T-helper 1 cell (primary cell): Measurements from ENCODE around the gene SLC5A10.
A peak's percentile ranks its signal among the peaks of the same experiment; 100 is the strongest.
"Not testable (repeated sequence)": the region's sequence is repeated elsewhere in the genome, so short reads cannot be mapped to it uniquely, and the experiment has no call there.

Experiments used
- DNase-seq, 5 donors: peaks; one replicate each; pipeline ENCODE4 v3.0.0-alpha.2; 2012 to 2020

SLC5A10 gene

GRCh38 chr17:19047510-19047909 lies 95.5 kb downstream of the SLC5A10 start:
- DNase-seq = not testable (repeated sequence)

GRCh38 chr17:19048826-19049225 lies 96.9 kb downstream of the SLC5A10 start:
- not testable (repeated sequence) for DNase-seq

- DNase-seq = not testable (repeated sequence)
Observed at GRCh38 chr17:19055447-19055846, 103.5 kb downstream of the SLC5A10 start.

GRCh38 chr17:19062009-19062717 lies 110.2 kb downstream of the SLC5A10 start:
- DNase-seq = peak in 2 of 5 donors; percentile 44 to 58

- DNase-seq = not testable (repeated sequence)
Observed at GRCh38 chr17:19062718-19063325, 110.9 kb downstream of the SLC5A10 start.

- DNase-seq = peak in 4 of 5 donors; percentile 39 to 71 (median 59)
Observed at GRCh38 chr17:19063326-19063956, 111.5 kb downstream of the SLC5A10 start.

- not testable (repeated sequence) for DNase-seq
Observed at GRCh38 chr17:19064378-19064777, 112.4 kb downstream of the SLC5A10 start.

GRCh38 chr17:19070318-19071168 lies 118.6 kb downstream of the SLC5A10 start:
- not testable (repeated sequence) for DNase-seq
